GM21381 (cell line): ENCODE data around the gene CBX2.
"Not testable (repeated sequence)": the region's sequence is repeated elsewhere in the genome, so short reads cannot be mapped to it uniquely, and the experiment has no call there.

Experiments used
- ATAC-seq: cut with Tn5 transposase; IDR thresholded peaks from one replicate; pipeline ENCODE4 v1.9.1; 2021; ENCODE audit warnings: mild to moderate bottlenecking, moderate library complexity; ENCODE audit not compliant: unreplicated experiment

The CBX2 gene

DNA sequence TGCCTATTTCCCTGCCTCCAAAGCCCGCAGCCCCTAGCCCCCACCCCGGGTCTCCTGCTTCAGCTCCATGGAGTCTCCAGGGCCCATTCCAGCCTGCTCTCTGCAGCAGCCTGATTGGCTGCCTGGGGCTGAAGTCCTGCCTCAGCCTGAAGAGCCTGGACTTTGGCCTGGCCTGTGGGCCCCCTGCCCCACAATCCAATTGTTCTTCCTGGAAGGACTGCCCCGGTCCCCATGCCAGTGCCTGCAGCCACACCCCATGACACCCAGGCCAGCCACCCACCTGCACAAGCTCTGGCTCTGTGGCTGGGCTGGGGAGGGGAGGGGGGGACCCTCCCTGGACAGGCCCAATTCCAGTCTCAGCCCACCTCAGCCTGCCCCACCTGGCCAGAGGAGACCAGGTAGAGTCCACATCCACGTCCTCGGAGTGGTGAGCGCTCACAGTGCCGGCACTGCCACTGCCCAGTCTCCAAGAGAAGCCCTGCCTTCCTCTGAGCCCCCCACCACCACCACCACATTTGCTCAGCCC is 34.9 kb upstream of the CBX2 start:
- ATAC-seq: no peak

DNA sequence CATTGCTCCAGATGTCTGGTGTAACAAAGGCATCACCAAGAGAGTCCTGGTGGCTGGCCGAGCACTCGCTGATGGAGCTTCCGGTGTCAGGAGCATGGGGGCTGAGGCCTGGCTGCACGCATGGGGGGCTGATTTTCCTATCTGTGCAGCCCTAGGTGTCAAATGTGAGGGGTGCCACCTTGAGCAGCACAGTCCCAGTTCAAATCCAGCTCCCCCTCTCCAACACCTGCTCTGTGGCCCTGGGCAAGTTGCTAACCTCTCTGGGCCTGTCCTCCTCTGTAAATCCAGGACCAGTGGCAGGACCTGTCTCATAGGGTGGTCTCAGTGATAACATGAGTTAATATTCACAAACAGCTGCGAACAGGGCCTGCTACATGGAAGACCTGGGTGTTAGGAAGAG is 34.3 kb upstream of the CBX2 start:
- no peak for ATAC-seq

DNA sequence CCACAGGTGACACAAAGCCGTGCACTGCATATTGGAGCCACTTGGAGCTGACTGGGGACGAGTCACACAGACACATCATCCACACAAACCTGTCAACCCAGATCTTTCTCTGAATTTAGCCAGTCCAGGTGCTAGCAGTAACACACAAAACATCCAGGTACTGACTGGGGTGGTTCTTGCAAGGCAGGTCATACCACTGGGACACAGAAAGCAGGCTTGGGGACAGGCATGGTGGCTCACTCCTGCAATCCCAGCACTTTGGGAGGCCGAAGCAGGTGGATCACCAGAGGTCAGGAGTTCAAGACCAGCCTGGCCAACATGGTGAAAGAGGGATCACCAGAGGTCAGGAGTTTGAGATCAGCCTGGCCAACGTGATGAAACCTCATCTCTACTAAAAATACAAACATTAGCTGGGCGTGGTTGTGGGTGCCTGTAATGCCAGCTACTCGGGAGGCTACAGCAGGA is 32.3 kb upstream of the CBX2 start:
- no peak for ATAC-seq

DNA sequence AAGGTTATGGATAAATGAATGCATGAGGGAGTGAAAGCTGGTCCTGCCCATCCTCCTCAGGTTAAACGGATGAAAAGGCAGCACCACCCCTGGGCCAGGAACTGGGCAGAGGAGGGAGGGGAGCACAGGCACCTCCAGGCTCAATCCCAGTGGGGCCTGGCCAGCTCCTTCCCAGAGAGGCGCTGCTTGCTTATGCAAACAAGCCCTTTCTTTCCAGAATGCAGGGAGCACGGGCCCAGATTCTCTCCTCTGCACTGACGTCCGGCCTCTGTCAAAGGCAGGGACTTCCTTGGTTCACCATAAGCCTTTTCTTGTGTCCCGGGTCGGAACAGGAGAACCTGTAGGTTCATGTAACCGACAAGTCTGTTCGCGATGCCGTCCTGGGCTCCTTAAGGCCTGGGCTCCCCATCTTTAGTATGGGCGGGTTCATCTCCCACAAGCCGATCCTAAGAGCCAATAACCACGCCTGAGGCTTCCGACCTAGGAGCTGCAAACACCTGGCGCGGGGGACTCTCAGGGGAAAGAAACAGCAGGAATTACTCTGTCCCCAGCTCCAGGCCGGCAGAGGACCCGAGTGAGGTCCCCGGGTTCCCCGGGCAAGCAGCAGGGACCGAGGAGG is 30.9 kb upstream of the CBX2 start:
- ATAC-seq: no peak

DNA sequence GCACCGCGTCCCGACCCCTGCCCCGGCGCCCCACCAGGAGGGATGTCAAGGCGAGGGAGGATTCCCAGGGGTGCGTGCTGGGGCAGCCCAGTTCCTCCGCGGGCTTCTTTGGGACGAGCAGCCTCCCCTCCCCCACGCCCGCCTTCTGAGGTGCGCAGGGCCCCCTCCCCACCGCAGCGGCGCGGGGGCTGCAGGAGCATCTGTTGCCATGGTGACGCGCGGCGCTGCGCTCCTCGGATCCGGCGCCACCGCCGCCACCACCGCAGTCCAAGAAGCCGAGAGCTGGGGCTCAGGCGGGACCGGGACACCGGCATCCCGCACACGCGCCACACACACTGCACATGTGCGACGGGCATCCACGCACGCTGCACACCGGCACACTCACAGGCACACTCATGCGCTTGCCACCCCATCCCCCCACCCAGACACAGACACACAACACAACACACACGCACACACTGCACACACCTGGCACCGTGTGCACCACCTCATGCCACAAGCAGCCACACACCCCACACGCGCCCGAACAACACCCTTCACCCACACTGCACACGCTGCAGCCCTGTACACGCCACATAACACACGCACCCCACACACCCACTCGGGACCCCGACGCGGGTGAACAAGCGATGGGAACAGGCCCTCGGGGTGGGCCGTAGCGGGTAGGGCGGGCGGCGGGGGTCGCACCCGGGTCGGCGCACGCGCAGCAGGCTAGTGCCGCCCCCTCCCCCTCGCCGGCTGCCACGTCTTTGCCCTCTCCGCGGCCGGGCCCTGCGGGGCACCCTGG is 30.2 kb upstream of the CBX2 start:
- no peak for ATAC-seq

DNA sequence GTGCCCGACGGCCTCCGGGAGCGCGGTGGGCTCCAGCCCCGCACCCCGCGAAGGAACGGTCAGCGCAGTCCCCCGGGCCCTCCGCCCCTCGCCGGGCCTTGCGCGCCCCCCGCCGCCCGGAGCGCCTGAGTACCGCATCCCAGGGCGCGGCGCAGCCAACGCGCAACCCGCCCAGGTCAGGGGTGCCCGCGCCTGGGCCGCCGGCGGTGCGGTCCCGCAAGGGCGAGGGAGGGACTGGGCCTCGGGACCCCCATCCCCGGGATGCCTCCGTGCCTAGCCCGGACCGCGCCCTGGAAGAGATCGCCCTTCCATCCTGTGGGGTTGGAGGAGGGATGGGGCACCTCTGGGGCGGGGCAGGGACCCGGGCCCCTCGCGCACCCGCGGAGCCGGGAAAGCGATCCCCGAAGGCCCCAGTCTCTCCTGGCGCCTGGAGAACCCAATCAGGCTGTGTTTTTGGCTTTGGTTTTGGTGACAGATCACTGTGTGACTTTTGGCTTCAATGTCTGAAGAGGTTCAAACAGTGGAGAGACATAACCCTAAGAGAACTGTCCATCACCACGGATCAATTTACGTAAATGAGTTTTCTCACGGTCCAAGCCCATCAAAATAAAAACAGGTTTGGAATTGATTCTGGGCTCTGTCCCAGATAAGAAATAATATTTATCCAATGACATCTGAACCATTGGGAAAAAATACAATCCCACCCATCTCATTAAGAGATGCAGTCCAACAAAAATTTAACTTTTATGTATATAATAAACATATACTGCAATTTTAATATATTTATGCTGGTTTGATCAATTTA is 29.5 kb upstream of the CBX2 start:
- no peak for ATAC-seq

DNA sequence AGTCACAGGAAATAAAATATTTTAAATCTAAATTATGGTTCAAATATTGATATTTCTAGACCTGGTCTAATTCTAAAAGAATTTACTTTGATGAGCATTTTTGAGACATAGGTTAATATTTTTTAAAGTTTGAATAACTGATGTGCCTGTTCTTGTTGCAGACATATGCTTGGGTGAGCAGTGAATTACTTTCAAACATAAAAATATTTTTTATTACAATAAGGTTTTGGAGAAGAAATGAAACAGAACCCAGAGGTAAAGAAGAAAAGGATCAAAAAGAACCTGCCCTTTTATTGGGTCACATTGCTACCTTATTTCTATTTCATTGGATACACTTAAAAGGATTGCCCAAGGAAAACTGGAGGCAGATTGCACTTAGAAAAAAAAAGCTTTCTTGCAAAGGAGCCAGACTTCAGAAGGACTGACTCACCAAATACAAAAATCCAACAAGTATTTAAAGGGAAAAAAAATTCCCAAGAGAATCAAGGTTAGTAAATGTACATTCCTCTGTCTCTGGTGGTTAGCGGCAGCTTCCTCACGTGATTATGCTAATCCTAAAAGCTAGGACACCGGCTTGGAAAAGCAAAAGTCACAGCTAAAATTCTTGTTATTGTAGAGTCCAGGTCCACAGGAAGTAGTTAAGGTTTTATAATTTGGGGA is 28.7 kb upstream of the CBX2 start:
- no peak for ATAC-seq

DNA sequence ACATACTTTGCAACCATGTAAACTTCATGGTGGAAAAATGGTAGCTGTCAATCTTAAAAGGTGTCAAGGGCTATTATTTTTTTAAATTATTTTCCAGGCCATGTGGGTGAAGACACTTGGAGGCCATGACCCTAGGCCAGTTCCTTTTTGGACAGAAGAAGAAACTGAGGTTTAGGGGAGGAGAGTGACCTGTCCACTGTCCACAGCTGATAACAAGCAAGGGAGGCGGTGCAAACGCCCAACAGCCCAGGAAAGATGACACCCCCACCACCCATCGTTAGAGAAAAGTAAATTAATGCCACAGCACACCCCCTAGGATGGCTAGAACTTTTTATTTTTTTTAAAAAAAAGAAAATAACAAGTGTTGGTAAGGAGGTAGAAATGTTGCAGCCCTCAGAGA is 28.0 kb upstream of the CBX2 start:
- ATAC-seq: no peak

DNA sequence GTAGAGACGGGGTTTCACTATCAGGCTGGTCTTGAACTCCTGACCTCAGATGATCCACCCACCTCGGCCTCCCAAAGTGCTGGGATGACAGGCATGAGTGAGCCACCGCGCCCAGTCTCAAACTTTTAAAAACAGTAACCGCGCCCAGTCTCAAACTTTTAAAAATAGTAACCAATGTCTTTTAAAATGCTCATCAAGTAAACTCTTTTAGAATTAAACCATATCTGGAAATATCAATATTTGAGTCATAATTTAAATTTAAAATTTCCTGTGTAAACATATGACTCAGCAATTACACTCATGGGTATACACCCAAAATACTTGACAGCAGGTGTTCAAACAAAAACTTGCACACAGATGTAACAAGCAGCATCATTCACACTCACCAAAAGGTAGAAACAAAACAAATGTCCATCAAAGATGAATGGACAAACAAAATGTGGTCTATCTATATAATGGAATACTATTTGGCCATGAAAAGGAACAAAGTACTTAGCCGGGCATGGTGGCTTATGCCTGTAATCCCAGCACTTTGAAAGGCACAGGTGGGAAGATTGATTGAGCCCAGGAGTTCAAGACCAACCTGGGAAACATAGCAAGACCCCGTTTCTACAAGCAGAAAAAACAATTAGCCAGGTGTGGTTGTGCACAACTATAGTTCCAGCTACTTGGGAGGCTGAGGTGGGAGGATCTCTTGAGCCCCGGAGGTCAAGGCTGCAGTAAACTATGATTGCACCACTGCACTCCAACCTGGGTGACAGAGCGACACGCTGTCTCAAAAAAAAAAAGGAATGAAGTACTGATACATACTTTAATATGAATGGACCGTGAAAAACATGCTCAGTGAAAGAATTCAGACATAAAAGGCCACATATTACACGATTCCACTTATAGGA is 27.1 kb upstream of the CBX2 start:
- no peak for ATAC-seq

DNA sequence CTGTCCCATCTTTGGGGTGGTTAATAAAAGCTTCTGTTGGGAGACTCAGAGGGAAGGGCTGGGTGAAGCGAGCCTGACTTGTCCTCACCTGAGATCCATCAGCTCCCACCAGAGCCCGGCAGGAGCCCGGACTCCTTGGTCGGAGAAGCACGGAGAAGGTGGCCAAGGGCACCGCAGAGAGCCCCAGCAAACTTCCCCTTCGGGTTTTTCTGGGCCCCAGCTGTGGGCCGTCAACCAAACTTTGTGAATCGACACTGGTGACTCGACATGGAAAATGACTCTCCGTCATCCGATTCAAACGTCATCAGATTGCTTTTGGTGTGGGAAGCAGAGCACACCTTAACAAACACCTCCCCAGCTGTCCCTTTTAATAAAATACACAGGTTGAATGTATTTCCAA is 25.8 kb upstream of the CBX2 start:
- no peak for ATAC-seq

DNA sequence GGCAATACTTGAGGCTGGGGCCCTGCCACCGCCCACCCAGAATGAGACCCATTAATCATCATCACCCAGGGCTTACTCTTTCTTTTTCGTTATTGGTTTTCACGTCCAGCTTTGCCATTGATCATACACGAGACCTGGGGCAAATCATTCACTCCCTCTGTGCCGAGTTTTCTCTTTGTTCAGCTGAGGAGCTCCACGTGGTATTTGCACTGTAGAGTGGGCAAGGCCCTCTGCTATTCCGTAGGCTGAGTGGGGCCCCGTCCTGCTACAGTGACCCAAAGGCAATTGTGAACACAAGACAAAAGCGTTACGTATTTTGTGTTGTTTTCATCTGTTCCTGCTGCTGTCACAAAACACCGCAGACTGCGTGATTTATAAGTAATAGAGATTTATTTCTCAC is 23.6 kb upstream of the CBX2 start:
- ATAC-seq: no peak

DNA sequence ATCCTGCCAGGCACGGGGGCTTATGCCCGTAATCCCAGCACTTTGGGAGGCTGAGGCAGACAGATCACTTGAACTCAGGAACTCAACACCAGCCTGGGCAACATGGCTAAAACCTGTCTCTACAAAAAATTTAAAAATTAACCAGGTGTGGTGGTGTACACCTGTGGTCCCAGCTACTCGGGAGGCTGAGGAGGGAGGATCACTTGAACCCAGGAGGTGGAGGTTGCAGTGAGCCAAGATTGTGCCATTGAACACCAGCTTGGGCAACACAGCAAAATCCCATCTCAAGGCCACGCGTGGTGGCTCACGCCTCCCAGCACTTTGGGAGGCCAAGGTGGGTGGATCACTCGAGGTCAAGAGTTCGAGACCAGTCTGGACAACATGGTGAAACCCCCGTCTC is 23.0 kb upstream of the CBX2 start:
- ATAC-seq: not testable (repeated sequence)

DNA sequence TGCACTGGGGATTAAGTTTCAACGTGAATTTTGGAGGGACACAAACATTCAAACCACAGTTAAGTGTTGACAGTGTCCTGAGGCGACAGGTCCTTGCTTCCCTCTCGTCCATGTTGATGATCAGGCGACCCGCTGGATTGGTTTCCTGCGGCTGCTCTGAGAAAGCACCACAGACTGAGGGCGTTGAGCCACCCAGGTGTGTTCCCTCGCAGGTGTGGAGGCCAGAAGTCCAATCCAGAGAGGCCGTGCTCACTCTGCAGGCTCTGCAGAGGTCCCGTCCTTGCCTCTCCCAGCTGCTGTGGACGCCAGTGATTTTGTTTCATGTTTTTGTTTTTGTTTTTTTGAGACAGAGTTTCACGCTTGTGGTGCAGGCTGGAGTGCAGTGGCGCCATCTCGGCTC is 22.4 kb upstream of the CBX2 start:
- no peak for ATAC-seq

DNA sequence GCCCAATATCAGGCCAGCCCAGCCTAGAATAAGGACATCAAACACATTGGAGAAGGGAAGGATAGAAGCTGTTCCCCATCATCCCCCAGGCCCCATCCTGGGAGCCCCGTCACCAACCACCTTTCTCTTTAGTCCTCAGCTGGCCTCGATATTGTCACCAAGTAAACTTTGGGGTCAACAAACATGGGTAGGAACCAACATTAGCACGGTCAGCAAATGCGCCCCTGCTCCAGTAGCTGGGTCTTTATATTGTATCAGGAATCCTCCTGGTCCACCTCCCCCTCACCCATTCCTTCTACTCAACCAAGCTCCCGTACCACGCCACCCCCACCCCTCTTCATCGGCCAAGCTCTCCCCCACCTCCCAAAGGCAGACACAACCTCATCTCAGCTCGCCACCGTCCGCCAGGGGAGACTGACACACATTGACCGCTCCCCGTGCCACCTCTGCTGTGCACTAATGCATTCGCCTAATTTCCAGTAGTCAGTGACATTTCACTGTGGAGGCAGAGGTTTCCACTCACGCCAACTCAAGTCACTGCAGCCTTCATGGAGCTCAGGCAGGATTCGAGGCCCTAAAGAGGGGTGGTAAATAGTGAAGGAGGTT is 20.7 kb upstream of the CBX2 start:
- no peak for ATAC-seq

DNA sequence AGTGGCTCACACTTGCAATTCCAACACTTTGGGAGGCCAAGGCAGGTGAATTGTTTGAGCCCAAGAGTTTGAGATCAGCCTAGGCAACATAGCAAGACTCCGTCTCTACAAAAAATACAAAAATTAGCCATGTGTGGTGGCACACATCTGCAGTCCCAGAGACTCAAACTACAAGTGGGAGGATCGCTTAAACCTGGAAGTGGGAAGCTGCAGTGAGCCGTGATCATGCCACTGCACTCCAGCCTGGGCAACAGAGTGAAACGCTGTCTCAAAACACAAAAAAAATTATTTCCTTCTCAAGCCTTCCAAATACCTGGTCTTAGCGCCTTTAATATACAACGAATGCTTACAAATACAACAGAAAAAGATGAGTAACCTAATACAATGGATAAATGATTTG is 19.7 kb upstream of the CBX2 start:
- ATAC-seq: no peak

DNA sequence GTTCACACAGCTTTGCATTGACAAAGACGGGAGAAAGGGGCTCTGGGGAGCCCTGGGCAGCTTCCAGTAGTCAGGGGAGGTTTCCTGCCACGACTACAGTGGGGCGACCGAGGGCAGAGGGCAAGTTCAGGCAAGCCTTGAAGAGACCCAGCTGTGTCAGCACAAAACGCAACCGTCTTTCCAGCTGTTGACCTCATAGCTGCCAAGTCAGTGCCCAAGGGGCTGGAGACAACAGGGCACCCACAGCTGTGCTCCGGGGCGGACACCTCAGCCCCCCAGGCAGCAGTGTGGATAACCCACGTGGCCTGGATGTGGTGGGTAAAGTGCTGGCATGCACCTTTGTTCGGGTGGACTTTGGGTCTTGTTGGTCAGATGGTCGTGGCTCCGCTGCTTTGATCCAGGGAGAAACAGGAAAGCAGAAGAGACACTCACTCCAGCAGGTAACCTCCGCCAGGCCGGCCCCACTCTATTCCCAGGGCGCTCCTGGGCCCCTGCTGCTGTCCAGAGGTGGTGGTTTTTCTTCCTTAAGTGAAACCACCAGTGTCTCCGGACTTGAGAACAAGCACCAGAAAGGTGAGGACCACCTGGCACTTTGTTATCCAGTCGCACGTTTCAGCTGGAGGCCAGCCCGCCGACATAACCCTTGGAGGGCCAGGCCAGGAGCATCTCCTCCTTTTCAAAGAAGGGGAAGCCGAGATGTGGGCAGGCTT is 17.6 kb upstream of the CBX2 start:
- ATAC-seq: no peak

DNA sequence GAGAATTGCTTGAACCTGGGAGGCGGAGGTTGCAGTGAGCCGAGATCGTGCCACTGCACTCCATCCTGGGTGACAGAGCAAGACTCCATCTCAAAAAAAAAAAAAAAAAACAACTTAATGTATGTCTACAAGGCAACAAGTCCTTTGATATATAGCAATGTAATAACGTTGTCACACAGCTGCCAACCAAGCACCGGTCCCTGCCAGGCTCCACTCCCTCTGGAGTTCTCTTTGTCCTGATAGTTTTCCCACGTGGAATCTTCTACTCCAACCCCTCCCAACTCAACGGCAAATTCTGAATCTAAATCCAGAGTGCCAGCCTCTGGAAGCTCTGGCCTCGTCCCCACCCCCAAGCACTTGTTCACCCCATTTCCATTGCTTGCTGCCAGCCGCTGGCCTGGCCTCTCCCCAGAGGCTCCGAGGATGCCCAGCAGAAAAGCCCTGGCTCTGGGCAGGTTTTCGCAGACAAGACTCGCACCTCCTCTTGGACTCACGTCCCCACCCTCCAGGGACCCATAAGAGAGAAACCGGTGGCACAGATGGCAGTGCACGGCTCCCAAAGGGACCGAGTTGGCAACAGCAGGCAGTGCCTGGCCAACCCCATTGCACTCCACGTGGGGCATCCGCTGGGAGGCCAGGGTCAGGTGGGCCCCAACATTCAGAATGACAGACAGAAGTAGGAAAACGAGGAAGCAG is 15.9 kb upstream of the CBX2 start:
- no peak for ATAC-seq

DNA sequence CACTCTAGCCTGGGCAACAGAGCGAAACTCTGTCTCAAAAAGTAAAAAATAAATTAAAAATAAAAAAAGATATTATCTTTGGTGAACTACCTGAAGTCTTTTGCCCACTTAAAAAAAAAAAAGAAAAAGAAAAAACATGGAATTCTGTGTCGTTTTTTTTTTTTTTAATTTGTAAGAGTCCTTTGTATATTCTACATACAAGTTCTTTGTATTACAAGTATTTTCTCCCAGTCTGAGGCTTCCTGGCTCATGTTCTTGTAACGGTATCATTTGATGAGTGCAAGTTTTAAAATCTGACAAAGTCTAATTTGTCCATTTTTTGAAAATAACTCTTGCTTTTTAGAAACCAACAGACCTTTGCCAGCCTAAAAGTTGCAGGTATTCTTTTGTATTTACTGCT is 12.2 kb upstream of the CBX2 start:
- ATAC-seq: no peak
